SK-N-MC (cell line): Measurements from ENCODE around the gene GJA4.

Source experiments
- DNase-seq: peaks from one replicate; pipeline ENCODE4 v3.0.0-alpha.2; 2011; ENCODE audit warnings: low read depth, low spot score
- H3K27ac ChIP-seq: fragments of 200-600 bp; sonication (generic); 2 replicates; pipeline ENCODE4 v1.5.1; 2016; ENCODE audit warnings: mixed run types
- H3K36me3 ChIP-seq: fragments of 200-600 bp; sonication (generic); 2 replicates; pipeline ENCODE4 v1.6.1; 2017; ENCODE audit warnings: antibody characterized with exemption, low read length, mixed read lengths; ENCODE audit not compliant: insufficient read depth
- H3K4me3 ChIP-seq: fragments of 200-600 bp; sonication (generic); 2 replicates; pipeline ENCODE4 v1.5.1; 2016
- H3K9ac ChIP-seq: fragments of 200-600 bp; sonication (generic); 2 replicates; pipeline ENCODE4 v1.8.0; 2017; ENCODE audit warnings: mixed run types, mixed read lengths; ENCODE audit not compliant: insufficient read length
- H3K9me3 ChIP-seq: fragments of 200-600 bp; sonication (generic); 2 replicates; pipeline ENCODE4 v1.6.1; 2017; ENCODE audit warnings: low read depth, mild to moderate bottlenecking, antibody characterized with exemption, low read length, moderate library complexity, mixed read lengths
- EZH2 ChIP-seq: fragments of 200-600 bp; sonication (generic); IDR thresholded peaks from one replicate; pipeline ENCODE4 v1.6.1; 2017; ENCODE audit warnings: antibody characterized with exemption
- FOXP2 ChIP-seq: optimal IDR thresholded peaks from 2 replicates; pipeline ENCODE3; 2011; ENCODE audit warnings: mild to moderate bottlenecking, moderate library complexity; ENCODE audit not compliant: insufficient read depth; ENCODE audit errors: extremely low read length, control extremely low read depth
- POLR2AphosphoS5 ChIP-seq: IDR thresholded peaks from 2 replicates; pipeline ENCODE4 v1.6.1; 2012; ENCODE audit warnings: mild to moderate bottlenecking, low read depth, low read length, borderline replicate concordance

GJA4 gene

DNA sequence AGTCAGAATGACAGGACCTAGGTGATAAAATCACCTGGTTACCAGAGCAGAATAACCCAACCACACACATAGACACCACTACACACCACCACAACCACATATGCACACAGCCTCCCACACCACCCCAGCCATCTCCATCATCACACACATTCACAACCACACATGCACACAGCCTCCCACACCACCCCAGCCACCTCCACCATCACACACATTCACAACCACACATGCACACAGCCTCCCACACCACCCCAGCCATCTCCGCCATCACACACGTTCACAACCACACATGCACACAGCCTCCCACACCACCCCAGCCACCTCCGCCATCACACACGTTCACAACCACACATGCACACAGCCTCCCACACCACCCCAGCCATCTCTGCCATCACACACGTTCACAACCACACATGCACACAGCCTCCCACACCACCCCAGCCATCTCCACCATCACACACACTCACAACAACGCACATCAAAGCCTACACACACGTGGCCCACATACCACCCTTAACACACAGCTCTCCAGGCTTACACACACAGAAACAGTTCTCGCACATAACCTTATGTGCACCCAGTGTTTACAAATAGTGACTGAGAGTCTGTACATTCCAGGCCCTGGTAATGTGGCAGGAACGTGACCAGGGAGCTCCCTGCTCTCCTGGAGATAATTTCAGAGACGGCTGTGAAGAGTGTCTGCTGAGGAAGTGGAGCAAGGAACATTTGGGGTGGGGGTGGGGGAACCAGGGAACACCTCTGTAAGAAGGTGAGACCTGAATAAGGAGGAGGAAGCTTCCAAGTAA is 15.1 kb upstream of the GJA4 start:
- H3K27ac ChIP-seq = no peak overlapping the region
- TF ChIP-seq FOXP2 = no peak
- TF ChIP-seq EZH2 = no peak
- TF ChIP-seq POLR2AphosphoS5 = no peak
- H3K36me3 ChIP-seq = no peaks in the 10 kb centered on the region
- H3K4me3 ChIP-seq = no peak overlapping the region
- DNase-seq = no peak
- no peaks in the 10 kb centered on the region for H3K9me3 ChIP-seq
- H3K9ac ChIP-seq = no peak overlapping the region

GRCh38 chr1:34778381-34778780 is 14.4 kb upstream of the GJA4 start:
- Histone ChIP-seq H3K9ac (no peak overlapping the region), H3K27ac (no peak overlapping the region), H3K36me3 (no peaks in the 10 kb centered on the region), H3K4me3 (no peak overlapping the region), H3K9me3 (no peaks in the 10 kb centered on the region)
- TF ChIP-seq EZH2 (no peak), FOXP2 (no peak), POLR2AphosphoS5 (no peak)
- no peak for DNase-seq

DNA sequence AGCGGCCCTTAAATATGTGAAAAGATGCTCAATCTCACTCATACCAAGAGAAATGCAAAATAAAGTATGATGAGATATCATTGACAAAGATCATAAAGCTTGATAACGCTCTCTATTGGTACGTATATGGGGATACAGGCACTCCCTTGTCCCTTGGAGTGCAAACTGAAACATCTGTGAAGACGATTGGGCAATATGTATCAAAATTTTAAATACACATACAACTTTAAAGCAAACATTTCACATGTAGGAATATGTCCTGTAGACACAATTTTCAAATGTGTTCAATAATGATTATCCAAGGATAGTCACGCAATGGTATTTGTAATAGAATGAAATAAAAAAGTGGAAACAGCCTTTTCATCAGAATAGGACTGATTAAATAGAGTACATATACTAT is 13.8 kb upstream of the GJA4 start:
- Histone ChIP-seq H3K4me3 (no peak overlapping the region), H3K9me3 (no peaks in the 10 kb centered on the region), H3K27ac (no peak overlapping the region), H3K9ac (no peak overlapping the region), H3K36me3 (no peaks in the 10 kb centered on the region)
- DNase-seq = no peak
- no peak for TF ChIP-seq POLR2AphosphoS5

DNA sequence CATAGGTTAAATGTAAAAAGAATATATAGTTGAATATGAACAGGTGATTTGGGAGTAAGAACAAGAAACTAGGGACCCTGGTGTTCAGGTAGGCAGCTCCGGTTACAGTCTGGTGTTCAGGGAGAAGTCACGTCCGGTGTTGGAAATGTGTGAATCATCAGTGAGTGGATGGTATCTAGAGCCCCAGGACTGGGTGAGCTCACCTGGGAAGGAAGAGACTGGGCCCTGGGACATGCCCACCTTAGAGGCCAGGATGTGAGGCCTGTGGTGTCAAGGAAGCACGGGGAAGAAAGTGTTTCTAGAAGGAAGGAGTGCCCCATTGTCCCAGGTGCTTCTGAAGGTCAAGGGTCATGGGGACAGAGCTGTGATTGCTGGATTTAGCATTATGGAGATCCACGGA is 13.3 kb upstream of the GJA4 start:
- H3K27ac ChIP-seq = no peak overlapping the region
- no peak for DNase-seq
- no peak for TF ChIP-seq EZH2
- no peak for TF ChIP-seq POLR2AphosphoS5
- no peak for TF ChIP-seq FOXP2
- no peaks in the 10 kb centered on the region for H3K36me3 ChIP-seq
- H3K4me3 ChIP-seq = no peak overlapping the region
- H3K9me3 ChIP-seq = no peaks in the 10 kb centered on the region
- no peak overlapping the region for H3K9ac ChIP-seq

DNA sequence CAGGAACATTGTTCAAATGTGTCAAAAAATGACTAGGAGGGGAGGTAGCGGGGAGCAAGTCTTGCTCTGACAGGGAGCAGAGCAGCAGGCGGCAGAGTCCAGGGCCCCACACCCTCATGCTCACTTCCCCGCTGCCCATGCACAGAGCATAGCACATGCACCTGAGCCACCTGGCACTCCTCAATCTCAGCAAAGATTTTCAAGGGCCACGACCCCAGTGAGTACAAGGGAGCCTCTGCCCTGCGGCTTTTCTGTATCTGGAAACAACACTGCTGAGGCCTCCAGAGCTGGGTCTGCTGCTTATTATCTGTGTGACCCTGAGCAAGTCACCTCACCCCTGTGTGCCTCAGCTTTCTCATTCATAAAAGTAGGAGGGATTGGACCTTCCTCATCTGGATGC is 12.8 kb upstream of the GJA4 start:
- DNase-seq = no peak
- TF ChIP-seq POLR2AphosphoS5 (no peak), EZH2 (no peak), FOXP2 (no peak)
- Histone ChIP-seq H3K9ac (no peak overlapping the region), H3K27ac (no peak overlapping the region), H3K36me3 (no peaks in the 10 kb centered on the region), H3K4me3 (no peak overlapping the region), H3K9me3 (no peaks in the 10 kb centered on the region)

DNA sequence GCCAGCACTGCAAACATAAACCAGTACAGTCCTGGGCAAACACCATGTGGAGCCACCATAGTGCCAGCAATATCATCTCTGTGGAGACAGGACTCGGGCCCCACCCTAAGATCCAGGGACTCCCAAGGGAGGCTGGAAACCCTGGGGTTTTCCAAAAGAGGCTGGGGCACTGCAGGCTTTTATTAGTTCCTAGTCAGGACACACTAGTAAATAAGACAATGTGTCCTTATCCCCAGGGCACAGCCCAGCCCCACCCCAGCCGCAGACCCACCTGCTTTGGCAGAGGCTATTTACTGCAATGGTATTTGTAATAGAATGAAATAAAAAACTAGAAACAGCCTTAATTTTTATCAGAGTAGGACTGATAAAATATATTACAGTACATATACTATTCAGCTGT is 12.3 kb upstream of the GJA4 start:
- Histone ChIP-seq H3K9ac (no peak overlapping the region), H3K27ac (no peak overlapping the region), H3K9me3 (no peaks in the 10 kb centered on the region), H3K36me3 (no peaks in the 10 kb centered on the region), H3K4me3 (no peak overlapping the region)
- no peak for DNase-seq
- TF ChIP-seq FOXP2 (no peak), POLR2AphosphoS5 (no peak), EZH2 (no peak)

GRCh38 chr1:34781071-34781843 is 11.5 kb upstream of the GJA4 start, which contains the start of gene GJB3:
Gene GJB3, plus strand, starts transcription at chr1:34781214. Its CDS starts 3,549 bp downstream, at chr1:34784763.
- no peak within 1 kb of the TSS for H3K27ac ChIP-seq
- DNase-seq = no peak
- H3K9me3 ChIP-seq = no peaks in the 10 kb centered on the region
- no peaks in the 10 kb centered on the region for H3K36me3 ChIP-seq
- no peak within 1 kb of the TSS for H3K9ac ChIP-seq
- TF ChIP-seq POLR2AphosphoS5 (no peak), EZH2 (peak; percentile 94)
- peak within 1 kb of the TSS; percentile 53 for H3K4me3 ChIP-seq

- no peak for DNase-seq
Measured at GRCh38 chr1:34781844-34782391, 10.9 kb upstream of the GJA4 start.

More at GRCh38 chr1:34781844-34782391, 10.9 kb upstream of the GJA4 start:
- H3K4me3 ChIP-seq = peak overlapping the region; percentile 53
- no peaks in the 10 kb centered on the region for H3K36me3 ChIP-seq
- TF ChIP-seq EZH2 = no peak
- TF ChIP-seq POLR2AphosphoS5 = no peak
- TF ChIP-seq FOXP2 = no peak
- H3K9ac ChIP-seq = no peak overlapping the region
- no peak overlapping the region for H3K27ac ChIP-seq
- H3K9me3 ChIP-seq = no peaks in the 10 kb centered on the region
